IMR-90 (cell line): ENCODE data around the gene CGNL1. TPM values are rescaled to one million over a fixed set of nuclear protein-coding genes. Genes with fewer than 3 reads are reported as not detected.

Source experiments
- ATAC-seq: fragments of 200-7000 bp; cut with Tn5 transposase; 2 replicates; pipeline ENCODE4 v1.9.1; 2020; ENCODE audit warnings: low read depth, mild to moderate bottlenecking, moderate library complexity
- BruUV-seq: library from RNA; stranded (reverse); fragments of 400-500 nt; replicated peaks from 2 replicates; lab custom pipeline; 2021; lab: Mats Ljungman, UMichigan
- CTCF ChIA-PET: fragments of 300-600 bp; formaldehyde crosslinking; extraction: SDS; loops from one replicate; lab custom pipeline; 2021; ENCODE audit warnings: antibody characterized with exemption; lab: Yijun Ruan, JAX
- POLR2A ChIA-PET: fragments of 300-600 bp; sonication (Branson Sonifier 250); formaldehyde crosslinking; loops from one replicate; lab custom pipeline; 2022; ENCODE audit warnings: antibody characterized with exemption; ENCODE audit not compliant: unreplicated experiment; lab: Charles Lee
- DNase-seq: peaks from one replicate; pipeline ENCODE4 v3.0.0; 2013
- H2AFZ ChIP-seq: replicated peaks from 2 replicates; pipeline ENCODE3; 2013; ENCODE audit warnings: low read length, mild to moderate bottlenecking; ENCODE audit not compliant: poor library complexity
- H2AK5ac ChIP-seq: 2 replicates; pipeline ENCODE4 v1.6.1; 2013; ENCODE audit warnings: low read depth, low read length, inconsistent platforms
- H2AK9ac ChIP-seq: replicated peaks from 2 replicates; pipeline ENCODE3; 2013; ENCODE audit warnings: mild to moderate bottlenecking, low read depth, low read length, moderate library complexity; ENCODE audit not compliant: poor library complexity
- H2BK120ac ChIP-seq: 2 replicates; pipeline ENCODE4 v1.6.1; 2013; ENCODE audit warnings: low read depth, low read length, inconsistent platforms
- H2BK15ac ChIP-seq: 3 replicates; pipeline ENCODE4 v1.6.1; 2013; ENCODE audit warnings: low read depth, low read length, inconsistent platforms
- H2BK20ac ChIP-seq: 2 replicates; pipeline ENCODE4 v1.6.1; 2013; ENCODE audit warnings: low read depth, mild to moderate bottlenecking, inconsistent platforms, low read length, moderate library complexity
- H2BK5ac ChIP-seq: 2 replicates; pipeline ENCODE4 v1.6.1; 2013; ENCODE audit warnings: mild to moderate bottlenecking, low read depth, low read length, inconsistent platforms; ENCODE audit not compliant: poor library complexity, severe bottlenecking
- H3K14ac ChIP-seq: replicated peaks from 2 replicates; pipeline ENCODE4 v1.6.1; 2013; ENCODE audit warnings: low read depth, low read length, inconsistent platforms
- H3K18ac ChIP-seq: 2 replicates; pipeline ENCODE4 v1.6.1; 2013; ENCODE audit warnings: low read depth, low read length, control low read depth
- H3K23ac ChIP-seq: 2 replicates; pipeline ENCODE4 v1.6.1; 2013; ENCODE audit warnings: low read depth, low read length, inconsistent platforms
- H3K27ac ChIP-seq: 2 replicates; pipeline ENCODE4 v1.5.1; 2013; ENCODE audit warnings: mild to moderate bottlenecking, control low read depth, low read length; ENCODE audit not compliant: insufficient read depth
- H3K27me3 ChIP-seq: 2 replicates; pipeline ENCODE4 v1.6.1; 2013; ENCODE audit warnings: low read length; ENCODE audit not compliant: control insufficient read depth, insufficient read depth
- H3K36me3 ChIP-seq: 2 replicates; pipeline ENCODE4 v1.6.1; 2013; ENCODE audit warnings: low read length, mixed read lengths; ENCODE audit not compliant: control insufficient read depth, insufficient read depth
- H3K4ac ChIP-seq: 2 replicates; pipeline ENCODE4 v1.6.1; 2013; ENCODE audit warnings: low read depth, low read length, inconsistent platforms
- H3K4me1 ChIP-seq: 2 replicates; pipeline ENCODE4 v1.6.1; 2013; ENCODE audit warnings: low read length, mixed read lengths; ENCODE audit not compliant: control insufficient read depth, insufficient read depth
- H3K4me2 ChIP-seq: 2 replicates; pipeline ENCODE4 v1.6.1; 2013; ENCODE audit warnings: low read depth, mild to moderate bottlenecking, control low read depth, low read length, moderate library complexity
- H3K4me3 ChIP-seq: 2 replicates; pipeline ENCODE4 v1.5.1; 2013; ENCODE audit warnings: low read depth, mild to moderate bottlenecking, control low read depth, low read length, moderate library complexity; ENCODE audit not compliant: insufficient read depth
- H3K56ac ChIP-seq: 2 replicates; pipeline ENCODE4 v1.6.1; 2013; ENCODE audit warnings: low read length, inconsistent platforms; ENCODE audit not compliant: insufficient read depth; ENCODE audit errors: extremely low read depth
- H3K79me1 ChIP-seq, 2 experiments: 2 replicates each; pipeline ENCODE4 v1.6.1; 2013; ENCODE audit warnings: low read length in 2 of 2, inconsistent platforms in 1 of 2, low read depth in 1 of 2
- H3K9ac ChIP-seq: 2 replicates; pipeline ENCODE4 v1.6.1; 2013; ENCODE audit warnings: low read depth, low read length, control low read depth
- H3K9me1 ChIP-seq: 2 replicates; pipeline ENCODE4 v1.6.1; 2013; ENCODE audit warnings: low read length, inconsistent platforms; ENCODE audit not compliant: insufficient read depth
- H3K9me3 ChIP-seq: 2 replicates; pipeline ENCODE4 v1.6.1; 2013; ENCODE audit warnings: low read length; ENCODE audit not compliant: control insufficient read depth, insufficient read depth
- H4K20me1 ChIP-seq: 2 replicates; pipeline ENCODE4 v1.6.1; 2013; ENCODE audit warnings: low read length, inconsistent platforms; ENCODE audit not compliant: insufficient read depth
- H4K5ac ChIP-seq: 2 replicates; pipeline ENCODE4 v1.6.1; 2013; ENCODE audit warnings: mild to moderate bottlenecking, low read depth, low read length, control low read depth
- H4K8ac ChIP-seq, 2 experiments: 2 replicates each; pipeline ENCODE4 v1.6.1; 2013; ENCODE audit warnings: low read depth in 2 of 2, low read length in 2 of 2, control low read depth in 1 of 2, inconsistent platforms in 1 of 2
- H4K91ac ChIP-seq: 2 replicates; pipeline ENCODE4 v1.6.1; 2013; ENCODE audit warnings: low read depth, low read length, inconsistent platforms; ENCODE audit not compliant: insufficient read depth
- BHLHE40 ChIP-seq: fragments of 150-350 bp; IDR thresholded peaks from 2 replicates; pipeline ENCODE4 v1.6.1; 2016; ENCODE audit warnings: mild to moderate bottlenecking, low read depth, low read length
- MAFK ChIP-seq: IDR thresholded peaks from 2 replicates; pipeline ENCODE4 v1.6.1; 2012; ENCODE audit warnings: low read depth, low read length, improper control_type of control experiment
- POLR2A ChIP-seq: IDR thresholded peaks from 2 replicates; pipeline ENCODE4 v1.6.1; 2012; ENCODE audit warnings: mild to moderate bottlenecking, low read depth, low read length
- RCOR1 ChIP-seq: IDR thresholded peaks from 2 replicates; pipeline ENCODE4 v1.6.1; 2012; ENCODE audit warnings: mild to moderate bottlenecking, low read length, improper control_type of control experiment; ENCODE audit not compliant: insufficient replicate concordance
- RFX5 ChIP-seq: IDR thresholded peaks from 2 replicates; pipeline ENCODE4 v1.8.0; 2012; ENCODE audit warnings: low read depth, mild to moderate bottlenecking, low read length, moderate library complexity
- WGBS, 2 experiments: methylation state at CpG; one replicate each; pipeline versions ENCODE4 v1.1.5 to v1.1.7; 2013; ENCODE audit warnings: missing lambda C conversion rate in 2 of 2; ENCODE audit not compliant: insufficient read length in 1 of 2; ENCODE audit errors: extremely low coverage in 2 of 2; 5-methylcytosine and 5-hydroxymethylcytosine counted together
- dilution Hi-C: fragments of 300-500 bp; cut with HindIII; formaldehyde crosslinking; loops from one replicate; pipeline ENCODE4 v1.14.3; 2018; ENCODE audit warnings: low sequenced_read_pairs; ENCODE audit not compliant: unreplicated experiment
- in situ Hi-C: fragments of 300-500 bp; cut with MboI; formaldehyde crosslinking; loops from 3 replicates; pipeline ENCODE4 v1.14.3; 2019; ENCODE audit warnings: low sequenced_read_pairs, inconsistent platforms, mixed read lengths
- intact Hi-C: fragments of 100-400 bp; cut with micrococcal nuclease; formaldehyde crosslinking; loops from 2 replicates; pipeline ENCODE4 v1.10.0; 2022
- polyA plus RNA-seq, 3 experiments: library from polyadenylated mRNA; depleted of rRNA; stranded (reverse); fragments of >200 nt; gene quantifications; 2 replicates each; pipeline ENCODE4 v1.2.3, GENCODE V29; 2012; ENCODE audit warnings: low replicate concordance in 1 of 3
- total RNA-seq: library from RNA; depleted of rRNA; stranded (reverse); fragments of >200 nt; gene quantifications from 2 replicates; pipeline ENCODE4 v1.2.3, GENCODE V29; 2012
- TF ChIP-seq, protein P1 (sequence below): fragments of 150-350 bp; IDR thresholded peaks from 2 replicates; pipeline ENCODE4 v1.6.1; 2016; ENCODE audit warnings: low read depth, mild to moderate bottlenecking, low read length, moderate library complexity, borderline replicate concordance

The CGNL1 gene
- total and polyA plus RNA-seq, 2 of the 4 experiments (the other 2 are of a cell fraction) = 0.07 to 0.18 TPM

DNA sequence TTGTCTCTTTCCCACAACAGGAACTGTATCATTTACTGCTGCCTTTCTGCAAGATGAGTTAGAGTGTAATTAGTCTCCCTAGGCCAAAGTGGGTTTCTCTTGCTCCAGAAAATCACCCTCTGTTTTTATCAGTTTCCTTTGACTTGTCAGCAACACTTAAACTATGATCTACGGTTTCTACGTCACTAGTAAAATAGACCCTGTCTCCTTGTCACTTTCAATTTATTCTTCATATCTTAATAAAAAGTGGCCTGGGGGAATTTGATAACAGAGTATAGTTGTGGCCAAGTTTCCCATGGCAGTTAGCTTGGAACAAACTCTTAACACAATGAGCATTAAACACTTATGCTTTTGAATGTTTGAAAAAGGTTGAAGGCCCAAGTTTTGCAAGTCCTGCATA, 79.6 kb downstream of the CGNL1 start:
- no TSS peak for BruUV-seq
- intact Hi-C loops = no loop called here
- no peak overlapping the region for H3K27ac ChIP-seq
- no peak overlapping the region for H2BK120ac ChIP-seq
- ATAC-seq (no peak), DNase-seq (no peak)
- no peak overlapping the region for H2BK15ac ChIP-seq
- WGBS, 2 experiments = no CpG with 5 or more reads among the region's 2 CpGs
- H2BK5ac ChIP-seq = no peak overlapping the region
- no peak overlapping the region for H3K4me2 ChIP-seq
- POLR2A ChIA-PET = no interaction called here
- H4K20me1 ChIP-seq = no peaks in the 10 kb centered on the region
- no peak overlapping the region for H3K4ac ChIP-seq
- no peak overlapping the region for H4K91ac ChIP-seq
- H2BK20ac ChIP-seq = no peak overlapping the region
- H3K14ac ChIP-seq = no peak overlapping the region
- H3K9me1 ChIP-seq = no peaks in the 10 kb centered on the region
- no peaks in the 10 kb centered on the region for H3K79me1 ChIP-seq
- H3K23ac ChIP-seq = no peak overlapping the region
- peaks cover 24% of the 10 kb centered on the region for H3K27me3 ChIP-seq
- H3K9ac ChIP-seq = no peak overlapping the region
- no peak overlapping the region for H2AFZ ChIP-seq
- no peak overlapping the region for H4K5ac ChIP-seq
- H3K56ac ChIP-seq = no peak overlapping the region
- H2AK9ac ChIP-seq = no peak overlapping the region
- CTCF ChIA-PET = interaction anchor here (0.5 kb wide), 1 partner anchor 93 kb away, joined by 3 read pairs; no protein-coding TSS in a partner anchor
- H3K4me1 ChIP-seq = no peaks in the 10 kb centered on the region
- in situ Hi-C loops = no loop called here
- H2AK5ac ChIP-seq = no peak overlapping the region
- H3K9me3 ChIP-seq = no peaks in the 10 kb centered on the region
- no peak overlapping the region for H3K4me3 ChIP-seq
- no peaks in the 10 kb centered on the region for H3K36me3 ChIP-seq
- no peak overlapping the region for H3K18ac ChIP-seq
- TF ChIP-seq POLR2A (no peak), RFX5 (no peak), MAFK (no peak), BHLHE40 (no peak), RCOR1 (no peak)
- TF ChIP-seq, protein P1, sequence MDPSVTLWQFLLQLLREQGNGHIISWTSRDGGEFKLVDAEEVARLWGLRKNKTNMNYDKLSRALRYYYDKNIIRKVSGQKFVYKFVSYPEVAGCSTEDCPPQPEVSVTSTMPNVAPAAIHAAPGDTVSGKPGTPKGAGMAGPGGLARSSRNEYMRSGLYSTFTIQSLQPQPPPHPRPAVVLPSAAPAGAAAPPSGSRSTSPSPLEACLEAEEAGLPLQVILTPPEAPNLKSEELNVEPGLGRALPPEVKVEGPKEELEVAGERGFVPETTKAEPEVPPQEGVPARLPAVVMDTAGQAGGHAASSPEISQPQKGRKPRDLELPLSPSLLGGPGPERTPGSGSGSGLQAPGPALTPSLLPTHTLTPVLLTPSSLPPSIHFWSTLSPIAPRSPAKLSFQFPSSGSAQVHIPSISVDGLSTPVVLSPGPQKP = no peak
- no peak overlapping the region for H4K8ac ChIP-seq
- dilution Hi-C loops = no loop called here
